Measurements from ENCODE around the gene ITGAL.

The ITGAL gene

DNA sequence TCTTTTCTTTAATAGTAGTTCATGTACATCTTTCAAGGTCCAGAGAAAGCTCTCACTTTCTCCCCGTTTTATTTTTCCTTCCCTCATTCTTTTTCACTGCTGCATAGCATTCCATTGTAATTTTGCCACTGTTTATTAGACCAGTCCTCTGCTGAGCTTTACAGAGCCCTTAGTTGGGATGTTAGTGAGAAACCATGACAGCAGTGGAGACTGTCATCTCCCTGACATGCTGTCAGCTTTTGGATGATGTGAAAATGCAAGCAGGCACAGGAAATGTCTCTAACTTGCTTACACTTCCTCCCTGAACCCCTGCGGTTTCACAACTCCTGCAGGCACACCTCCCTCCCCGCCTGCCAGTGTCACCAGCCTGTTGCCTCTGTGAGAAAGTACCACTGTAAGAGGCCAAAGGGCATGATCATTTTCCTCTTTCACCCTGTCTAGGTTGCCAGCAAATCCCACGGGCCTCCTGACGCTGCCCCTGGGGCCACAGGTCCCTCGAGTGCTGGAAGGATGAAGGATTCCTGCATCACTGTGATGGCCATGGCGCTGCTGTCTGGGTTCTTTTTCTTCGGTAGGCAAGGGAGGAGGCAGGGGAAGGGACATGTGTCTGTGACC lies at the start of gene ITGAL:
TSS of gene ITGAL (plus strand) at position 415 of the 615 bp plus-strand sequence. CDS start at position 511, 96 bp downstream.
- POLR2A ChIA-PET: interaction anchor here (0.6 kb wide), 2 partner anchors 135 to 796 kb away, joined by 3 read pairs; no protein-coding TSS in a partner anchor
- TF ChIP-seq, protein P1, sequence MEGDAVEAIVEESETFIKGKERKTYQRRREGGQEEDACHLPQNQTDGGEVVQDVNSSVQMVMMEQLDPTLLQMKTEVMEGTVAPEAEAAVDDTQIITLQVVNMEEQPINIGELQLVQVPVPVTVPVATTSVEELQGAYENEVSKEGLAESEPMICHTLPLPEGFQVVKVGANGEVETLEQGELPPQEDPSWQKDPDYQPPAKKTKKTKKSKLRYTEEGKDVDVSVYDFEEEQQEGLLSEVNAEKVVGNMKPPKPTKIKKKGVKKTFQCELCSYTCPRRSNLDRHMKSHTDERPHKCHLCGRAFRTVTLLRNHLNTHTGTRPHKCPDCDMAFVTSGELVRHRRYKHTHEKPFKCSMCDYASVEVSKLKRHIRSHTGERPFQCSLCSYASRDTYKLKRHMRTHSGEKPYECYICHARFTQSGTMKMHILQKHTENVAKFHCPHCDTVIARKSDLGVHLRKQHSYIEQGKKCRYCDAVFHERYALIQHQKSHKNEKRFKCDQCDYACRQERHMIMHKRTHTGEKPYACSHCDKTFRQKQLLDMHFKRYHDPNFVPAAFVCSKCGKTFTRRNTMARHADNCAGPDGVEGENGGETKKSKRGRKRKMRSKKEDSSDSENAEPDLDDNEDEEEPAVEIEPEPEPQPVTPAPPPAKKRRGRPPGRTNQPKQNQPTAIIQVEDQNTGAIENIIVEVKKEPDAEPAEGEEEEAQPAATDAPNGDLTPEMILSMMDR (IDR thresholded peaks at IDR 0.05; ENCODE audit: control extremely low read depth, extremely low read depth, low read depth, missing control alignments): no peak
- peak; percentile 70 for DNase-seq (ENCODE audit: extremely low spot score)
- CTCF ChIA-PET: interaction anchor here (1.2 to 8.8 kb wide), 7 partner anchors 9 to 123 kb away, joined by 3 to 58 read pairs (median 6); partner anchors contain the start of gene DCTPP1

DNA sequence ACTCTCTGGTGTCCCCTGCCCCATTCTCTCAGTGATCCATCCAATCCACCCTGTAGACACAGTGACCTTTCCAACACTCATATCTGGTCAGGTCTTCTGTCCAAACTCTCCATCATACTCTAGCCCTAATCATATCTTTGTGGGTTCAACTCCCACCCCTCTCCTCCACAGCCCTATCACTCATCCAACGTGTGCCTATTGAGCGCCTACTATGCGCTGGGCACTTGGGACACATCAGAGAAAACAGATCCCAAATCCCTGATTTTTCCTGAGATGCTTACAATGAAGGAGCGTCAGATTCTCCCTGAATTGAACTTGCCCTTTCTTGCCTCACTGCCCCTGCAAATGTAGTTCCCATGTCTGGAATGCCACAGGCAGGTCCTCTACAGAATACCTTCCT lies 44.5 kb upstream of the ITGAL start:
- ChIA-PET POLR2A (no interaction called here), CTCF (interaction anchor here (1.1 to 4.5 kb wide), 4 partner anchors 13 to 189 kb away, joined by 3 to 73 read pairs (median 4); partner anchors contain the start of gene SEPHS2)
- DNase-seq (ENCODE audit: extremely low spot score): no peak
- TF ChIP-seq, protein P1 (IDR thresholded peaks at IDR 0.05; ENCODE audit: control extremely low read depth, extremely low read depth, low read depth, missing control alignments): no peak

DNA sequence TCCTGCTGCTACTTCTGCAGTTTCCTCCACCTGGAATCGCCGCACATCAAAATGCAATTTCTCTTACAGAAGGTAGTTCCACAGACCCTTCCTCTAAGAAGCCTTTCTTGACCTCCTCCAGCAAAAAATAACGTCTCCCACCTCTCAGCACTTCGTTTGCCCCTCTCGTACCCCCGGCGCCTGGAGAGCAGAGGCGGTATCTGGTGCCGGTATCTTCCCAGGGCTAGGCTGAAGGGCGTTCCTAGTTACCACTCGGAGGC lies 43.2 kb upstream of the ITGAL start:
- ChIA-PET CTCF (interaction anchor here (0.6 to 4.5 kb wide), 79 partner anchors 9 to 421 kb away, joined by 3 to 73 read pairs (median 5); partner anchors contain the start of genes ITGAL, PRR14, SEPHS2 and SEPTIN1), POLR2A (interaction anchor here (0.6 to 1.2 kb wide), 9 partner anchors 11 to 229 kb away, joined by 3 to 8 read pairs (median 4); partner anchors contain the start of genes FBRS, SEPHS2 and ZNF689)
- TF ChIP-seq, protein P1 (IDR thresholded peaks at IDR 0.05; ENCODE audit: control extremely low read depth, extremely low read depth, low read depth, missing control alignments): no peak
- no peak for DNase-seq (ENCODE audit: extremely low spot score)

DNA sequence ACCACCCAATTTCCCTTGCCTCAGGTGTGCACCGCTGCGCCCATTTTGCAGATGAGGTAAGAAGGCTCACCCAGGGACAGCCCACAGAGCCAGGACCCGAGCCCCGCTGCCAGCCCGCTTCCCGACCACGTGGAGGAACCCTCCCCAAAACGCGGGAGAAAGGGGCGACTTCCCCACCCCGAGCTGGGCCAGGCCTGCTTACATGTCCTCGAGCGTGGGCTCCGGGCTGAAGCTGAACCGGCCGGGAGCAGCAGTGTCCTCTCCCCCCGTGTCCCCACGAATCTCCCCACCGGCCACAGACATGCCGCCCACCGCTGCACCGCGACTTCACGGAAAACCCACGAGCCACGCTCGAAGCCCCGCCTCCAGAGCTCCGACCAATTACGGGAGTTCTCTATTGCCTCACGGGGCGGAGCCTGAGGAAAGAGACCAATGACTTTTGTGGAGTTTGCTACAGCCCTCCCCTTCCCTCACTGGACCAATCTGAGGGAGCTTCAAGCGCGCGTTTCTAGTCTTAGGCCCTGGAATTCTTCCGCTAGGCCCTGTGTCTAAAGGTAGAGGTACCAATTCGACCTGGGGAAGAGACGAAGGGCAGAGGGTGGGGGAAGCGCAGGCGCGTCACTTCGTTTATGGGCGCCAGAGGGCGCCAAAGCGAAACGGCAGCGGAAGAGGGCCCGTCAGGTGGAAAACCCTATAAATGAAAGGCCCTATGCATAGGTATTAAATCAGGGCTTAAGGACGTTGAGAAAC lies 42.7 kb upstream of the ITGAL start, which contains the start of gene DCTPP1:
TSS of gene DCTPP1 (minus strand) at position 353 of the 750 bp plus-strand sequence. CDS start at position 303, 50 bp downstream.
- ChIA-PET POLR2A (interaction anchor here (0.6 to 1.2 kb wide), 9 partner anchors 12 to 229 kb away, joined by 3 to 8 read pairs (median 4); partner anchors contain the start of genes FBRS, SEPHS2 and ZNF689), CTCF (interaction anchor here (0.6 to 4.5 kb wide), 82 partner anchors 9 to 422 kb away, joined by 3 to 73 read pairs (median 5); partner anchors contain the start of genes ITGAL, PRR14, SEPHS2 and SEPTIN1)
- TF ChIP-seq, protein P1 (IDR thresholded peaks at IDR 0.05; ENCODE audit: control extremely low read depth, extremely low read depth, low read depth, missing control alignments): peak; percentile 90
- peak; percentile 95 for DNase-seq (ENCODE audit: extremely low spot score)

DNA sequence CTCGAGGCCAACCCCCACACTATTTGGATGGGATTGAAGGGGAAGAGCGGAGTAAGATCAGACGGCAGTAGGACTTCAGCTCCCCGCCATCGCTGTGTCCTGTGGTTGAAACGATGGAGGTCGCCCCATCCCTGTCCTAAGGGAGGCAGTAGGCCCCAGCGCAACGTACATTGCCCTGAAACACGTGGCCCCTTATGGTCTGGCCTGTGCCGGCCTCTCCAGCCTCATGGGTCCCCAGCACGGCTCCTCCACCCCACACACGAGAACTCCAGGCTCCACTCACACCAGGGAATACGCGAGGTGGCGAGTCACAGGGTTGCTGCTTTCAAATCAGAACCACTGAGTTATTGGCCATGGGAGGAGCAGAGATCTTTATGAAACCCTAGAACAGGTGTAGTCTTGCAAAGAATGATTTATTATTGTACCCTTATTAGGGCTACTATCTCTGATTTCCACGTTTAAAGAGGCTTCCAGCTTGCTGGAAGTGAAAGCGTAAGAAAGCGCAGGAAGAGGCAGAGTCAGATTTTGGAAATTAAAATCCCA lies 42.0 kb upstream of the ITGAL start:
- POLR2A ChIA-PET: interaction anchor here (0.9 to 1.0 kb wide), 4 partner anchors 12 to 140 kb away, joined by 3 to 8 read pairs (median 5); no protein-coding TSS in a partner anchor
- TF ChIP-seq, protein P1 (IDR thresholded peaks at IDR 0.05; ENCODE audit: control extremely low read depth, extremely low read depth, low read depth, missing control alignments): peak; percentile 28
- DNase-seq (ENCODE audit: extremely low spot score): no peak
- CTCF ChIA-PET: interaction anchor here (0.7 to 4.5 kb wide), 53 partner anchors 10 to 422 kb away, joined by 3 to 73 read pairs (median 7); partner anchors contain the start of genes ITGAL, SEPHS2, SEPTIN1 and TBC1D10B

DNA sequence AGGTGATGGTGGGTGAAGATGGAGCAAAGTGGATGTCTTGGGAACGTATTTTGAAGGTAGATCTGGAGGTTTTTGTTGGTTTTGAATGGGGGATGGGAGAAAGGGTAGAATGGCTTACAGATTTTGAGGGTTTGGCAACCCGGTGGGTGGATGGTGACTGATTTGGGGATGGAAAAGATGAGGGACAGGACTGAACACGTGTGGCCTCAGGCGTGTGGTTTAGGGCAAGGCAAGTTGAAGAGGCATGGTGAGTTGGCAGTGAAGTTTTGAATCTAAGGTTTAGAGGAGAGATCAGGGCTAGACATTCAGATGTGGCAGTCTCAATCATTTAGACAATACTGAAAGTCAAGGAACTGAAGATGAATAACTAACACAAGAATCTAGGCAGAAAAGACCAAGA lies 37.7 kb upstream of the ITGAL start:
- ChIA-PET CTCF (interaction anchor here (1.0 to 1.1 kb wide), 5 partner anchors 11 to 194 kb away, joined by 3 to 4 read pairs (median 3); partner anchors contain the start of gene SEPHS2), POLR2A (no interaction called here)
- TF ChIP-seq, protein P1 (IDR thresholded peaks at IDR 0.05; ENCODE audit: control extremely low read depth, extremely low read depth, low read depth, missing control alignments): no peak
- DNase-seq (ENCODE audit: extremely low spot score): no peak
